Mucosa of rectum (tissue), 2 donors: ENCODE measurements around the gene NAALADL2.

Experiments used
- H3K27ac ChIP-seq, 2 donors: one replicate each; pipeline ENCODE4 v1.7.0; 2013; ENCODE audit warnings: inconsistent platforms in 2 of 2, low read depth in 2 of 2, low read length in 2 of 2
- H3K27me3 ChIP-seq, 2 donors: one replicate each; pipeline ENCODE4 v1.7.0; 2013; ENCODE audit warnings: low read length in 2 of 2; ENCODE audit not compliant: control insufficient read depth in 2 of 2, insufficient read depth in 2 of 2
- H3K36me3 ChIP-seq, 2 donors: one replicate each; pipeline ENCODE4 v1.7.0; 2013; ENCODE audit warnings: low read length in 2 of 2; ENCODE audit not compliant: control insufficient read depth in 2 of 2, insufficient read depth in 2 of 2
- H3K4me1 ChIP-seq, 2 donors: one replicate each; pipeline ENCODE4 v1.7.0; 2013; ENCODE audit warnings: low read length in 2 of 2, mild to moderate bottlenecking in 1 of 2; ENCODE audit not compliant: control insufficient read depth in 2 of 2, insufficient read depth in 2 of 2
- H3K4me3 ChIP-seq, 2 donors: one replicate each; pipeline ENCODE4 v1.7.0; 2013; ENCODE audit warnings: low read length in 2 of 2
- H3K9ac ChIP-seq, 2 donors: one replicate each; pipeline ENCODE4 v1.7.0; 2013; ENCODE audit warnings: low read length in 2 of 2, low read depth in 1 of 2, mild to moderate bottlenecking in 1 of 2
- H3K9me3 ChIP-seq, 2 donors: one replicate each; pipeline ENCODE4 v1.7.0; 2013; ENCODE audit warnings: low read length in 2 of 2; ENCODE audit not compliant: control insufficient read depth in 2 of 2
- donor health status: healthy.
- donor health status: Normal muscosa, but diverticular disease.

The NAALADL2 gene

DNA sequence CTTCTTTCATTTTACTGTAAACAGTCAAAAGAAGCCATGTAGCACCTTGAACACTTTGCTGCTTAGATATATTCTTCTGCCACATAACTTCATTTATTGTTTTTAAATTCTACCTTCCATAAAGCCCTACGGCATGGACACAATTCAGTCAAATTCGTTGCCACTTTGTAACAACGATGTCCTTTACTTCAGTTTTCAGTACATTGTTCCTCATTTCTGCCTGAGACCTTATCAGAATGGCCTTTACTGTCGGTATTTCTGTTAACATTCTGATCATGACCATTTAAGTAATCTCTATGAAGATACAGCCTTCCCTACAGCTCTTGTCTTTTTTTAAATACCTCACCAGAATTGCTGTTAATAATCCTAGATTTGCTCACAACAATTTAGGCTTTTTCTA is 466.9 kb downstream of the NAALADL2 start:
- no peaks in the 10 kb centered on the region for H3K9me3 ChIP-seq
- no peaks in the 10 kb centered on the region for H3K36me3 ChIP-seq
- no peak overlapping the region for H3K4me3 ChIP-seq
- H3K9ac ChIP-seq = no peak overlapping the region
- no peaks in the 10 kb centered on the region for H3K4me1 ChIP-seq
- H3K27ac ChIP-seq = no peak overlapping the region
- H3K27me3 ChIP-seq = no peaks in the 10 kb centered on the region

DNA sequence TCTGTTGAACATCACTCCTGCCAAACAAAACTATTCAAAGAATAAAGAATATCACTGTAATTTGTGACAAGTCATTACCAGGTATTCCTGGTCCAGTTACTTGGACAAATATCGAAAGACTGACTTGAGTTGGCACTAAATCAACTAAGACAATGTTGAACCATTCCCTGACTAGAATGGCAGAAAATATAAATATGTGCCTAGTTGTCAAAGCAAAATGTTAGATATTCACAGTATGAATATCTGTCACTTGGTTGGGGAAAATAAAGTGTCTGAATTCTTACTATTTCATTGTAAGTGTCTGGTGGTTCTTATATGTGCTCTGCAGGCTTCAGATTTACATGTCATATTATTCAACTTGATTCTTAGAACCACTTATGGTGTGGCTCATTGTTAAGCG is 470.2 kb downstream of the NAALADL2 start:
- no peaks in the 10 kb centered on the region for H3K27me3 ChIP-seq
- H3K4me3 ChIP-seq = no peak overlapping the region
- no peaks in the 10 kb centered on the region for H3K9me3 ChIP-seq
- H3K9ac ChIP-seq = no peak overlapping the region
- no peaks in the 10 kb centered on the region for H3K36me3 ChIP-seq
- H3K4me1 ChIP-seq = no peaks in the 10 kb centered on the region
- no peak overlapping the region for H3K27ac ChIP-seq

DNA sequence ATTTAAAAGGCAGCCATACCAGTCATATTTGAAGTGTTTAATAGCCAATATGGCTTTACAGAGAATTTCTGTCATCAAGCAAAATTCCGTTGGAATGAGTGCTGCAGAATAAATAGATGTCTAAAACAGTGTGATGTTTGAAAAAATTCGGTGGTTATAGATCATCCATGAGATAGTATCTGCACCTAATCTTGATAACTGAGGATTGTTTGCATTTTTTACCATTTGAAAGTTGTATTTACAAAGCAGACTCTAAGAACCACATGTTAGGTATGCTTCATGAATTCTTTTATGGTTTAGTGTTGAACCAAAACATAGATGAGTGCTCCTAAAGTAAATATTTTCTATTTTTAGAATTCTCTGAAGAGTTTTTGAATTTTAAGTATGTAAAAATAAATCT is 476.1 kb downstream of the NAALADL2 start:
- H3K36me3 ChIP-seq = no peaks in the 10 kb centered on the region
- no peak overlapping the region for H3K27ac ChIP-seq
- peaks cover 0 to 3% of the 10 kb centered on the region in 2 donors for H3K4me1 ChIP-seq
- no peak overlapping the region for H3K4me3 ChIP-seq
- no peaks in the 10 kb centered on the region for H3K9me3 ChIP-seq
- no peak overlapping the region for H3K9ac ChIP-seq
- H3K27me3 ChIP-seq = no peaks in the 10 kb centered on the region

DNA sequence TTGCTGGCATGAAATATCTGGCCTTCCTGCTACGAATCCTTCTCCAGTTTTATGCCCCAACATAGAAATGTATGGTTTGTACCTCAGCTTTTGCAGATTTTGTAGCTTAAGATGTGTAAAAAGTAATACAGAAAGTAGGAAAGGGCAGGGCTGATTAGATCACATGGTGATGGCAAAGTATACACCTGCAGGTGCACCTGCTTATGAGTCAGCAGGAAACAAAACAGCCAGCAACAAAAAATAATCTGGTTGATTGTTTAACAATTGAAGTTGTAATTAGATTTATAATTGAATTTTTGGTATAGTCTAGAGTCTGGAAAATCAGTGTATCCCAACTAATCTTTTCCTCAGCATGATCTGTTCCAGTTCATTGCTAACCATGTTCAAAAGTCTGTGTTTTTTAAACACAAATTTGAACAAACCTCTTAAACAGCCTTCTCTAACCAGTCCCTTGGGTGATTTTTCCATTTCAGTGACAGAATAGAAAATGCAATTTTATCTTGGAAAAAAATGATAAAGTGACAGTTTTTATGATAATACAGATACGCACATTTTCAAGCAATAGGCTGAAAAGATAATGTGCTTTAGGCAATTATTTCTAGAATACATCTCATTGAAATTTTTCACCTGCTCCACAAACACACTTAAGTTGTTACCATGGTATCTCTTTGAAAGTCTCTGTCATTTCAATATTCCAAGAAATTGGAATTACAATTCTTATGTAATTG is 477.4 kb downstream of the NAALADL2 start:
- Histone ChIP-seq H3K27ac (no peak overlapping the region), H3K9me3 (no peaks in the 10 kb centered on the region), H3K4me3 (no peak overlapping the region), H3K27me3 (no peaks in the 10 kb centered on the region), H3K4me1 (peaks cover 0 to 3% of the 10 kb centered on the region in 2 donors), H3K9ac (no peak overlapping the region), H3K36me3 (no peaks in the 10 kb centered on the region)

DNA sequence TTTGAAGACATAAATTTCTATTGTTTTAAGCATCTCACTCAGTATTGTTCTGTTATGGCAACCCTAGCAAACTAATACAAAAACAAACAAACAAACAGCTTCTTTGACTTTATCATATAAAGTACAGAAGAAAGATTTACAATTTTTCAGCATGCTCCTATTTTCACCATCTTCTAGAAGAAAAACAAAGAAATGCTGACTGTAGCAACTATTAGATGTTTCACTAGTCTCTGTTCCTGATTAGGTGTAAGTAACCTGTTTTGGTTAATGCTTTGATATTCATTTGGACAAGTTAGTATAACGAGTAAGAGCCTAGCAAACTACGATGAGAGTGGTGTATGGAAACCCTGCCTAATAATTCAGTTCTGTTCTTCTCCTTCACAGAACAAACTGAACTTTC is 478.5 kb downstream of the NAALADL2 start:
- no peak overlapping the region for H3K4me3 ChIP-seq
- H3K9ac ChIP-seq = no peak overlapping the region
- H3K36me3 ChIP-seq = no peaks in the 10 kb centered on the region
- no peaks in the 10 kb centered on the region for H3K27me3 ChIP-seq
- H3K9me3 ChIP-seq = no peaks in the 10 kb centered on the region
- H3K27ac ChIP-seq = no peak overlapping the region
- peaks cover 0 to 3% of the 10 kb centered on the region in 2 donors for H3K4me1 ChIP-seq

DNA sequence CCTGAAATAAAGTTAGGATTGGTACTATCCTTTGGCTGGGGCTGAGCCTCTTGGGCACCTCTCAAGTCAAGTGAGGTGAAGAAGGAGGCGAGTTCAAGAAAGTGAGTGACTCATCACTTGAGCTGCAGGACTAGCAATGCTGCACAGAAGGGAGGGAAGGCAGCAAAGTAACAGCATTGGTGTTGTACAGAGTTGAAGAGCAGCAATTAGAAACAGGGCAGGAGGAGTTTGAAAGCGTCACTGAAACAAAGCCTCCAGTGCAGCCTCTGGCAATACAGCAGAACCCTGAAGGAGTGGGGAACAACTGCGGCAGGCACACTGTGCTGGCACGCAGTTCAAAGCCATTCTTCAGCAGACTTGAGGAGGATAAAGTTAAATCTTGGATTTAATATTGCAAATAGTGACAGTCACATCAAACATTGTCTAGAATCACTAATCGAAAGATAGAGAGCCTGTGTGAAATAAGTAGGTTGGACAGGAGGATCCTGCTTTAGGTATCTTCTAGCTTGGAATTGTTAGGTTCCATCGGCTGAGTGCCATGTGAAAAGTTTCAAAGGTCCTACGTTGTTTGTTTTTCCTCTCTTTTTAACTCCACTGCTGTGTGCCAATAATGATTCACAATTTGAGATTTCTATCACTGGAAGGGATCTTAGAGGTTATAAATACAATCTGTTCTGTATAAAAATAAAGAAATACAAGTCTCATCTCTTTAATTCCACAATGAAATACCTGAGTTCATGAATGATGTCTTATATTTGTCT is 479.8 kb downstream of the NAALADL2 start:
- no peaks in the 10 kb centered on the region for H3K27me3 ChIP-seq
- no peak overlapping the region for H3K9ac ChIP-seq
- no peaks in the 10 kb centered on the region for H3K9me3 ChIP-seq
- H3K36me3 ChIP-seq = no peaks in the 10 kb centered on the region
- peaks cover 0 to 3% of the 10 kb centered on the region in 2 donors for H3K4me1 ChIP-seq
- no peak overlapping the region for H3K4me3 ChIP-seq
- no peak overlapping the region for H3K27ac ChIP-seq

DNA sequence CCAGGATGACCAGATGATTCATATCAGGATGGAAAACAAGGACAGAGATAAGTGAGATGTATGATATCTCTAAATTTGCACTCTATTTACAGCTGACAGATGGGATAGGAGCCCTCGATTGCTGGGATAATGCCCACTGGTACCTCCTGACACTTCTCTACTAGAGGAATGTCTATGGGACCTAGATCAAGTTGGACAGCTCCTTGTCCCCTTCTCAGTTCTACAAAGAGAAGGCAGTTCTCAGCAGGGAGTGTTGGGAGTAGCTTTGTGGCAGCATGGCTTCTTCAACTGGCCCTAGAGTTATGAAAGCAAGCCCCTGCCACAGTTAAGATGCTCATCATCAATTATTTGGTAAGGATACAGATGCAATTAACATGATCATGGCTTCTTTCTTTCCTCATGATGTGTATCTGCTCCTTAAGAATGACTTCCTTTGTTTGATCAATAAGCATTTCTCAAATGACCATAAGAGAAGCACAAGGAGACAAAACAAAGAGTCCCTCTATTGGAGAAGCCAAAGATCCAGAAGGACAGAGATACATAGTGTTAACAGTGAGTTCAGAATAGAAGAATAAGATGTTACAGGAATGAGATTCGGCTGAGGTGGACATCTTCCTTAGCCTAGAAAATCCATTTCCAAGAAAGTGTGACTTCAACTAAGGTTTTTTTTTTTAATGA is 481.3 kb downstream of the NAALADL2 start:
- Histone ChIP-seq H3K27me3 (no peaks in the 10 kb centered on the region), H3K36me3 (no peaks in the 10 kb centered on the region), H3K9me3 (no peaks in the 10 kb centered on the region), H3K4me3 (no peak overlapping the region), H3K9ac (no peak overlapping the region), H3K27ac (no peak overlapping the region), H3K4me1 (peaks cover 0 to 3% of the 10 kb centered on the region in 2 donors)

DNA sequence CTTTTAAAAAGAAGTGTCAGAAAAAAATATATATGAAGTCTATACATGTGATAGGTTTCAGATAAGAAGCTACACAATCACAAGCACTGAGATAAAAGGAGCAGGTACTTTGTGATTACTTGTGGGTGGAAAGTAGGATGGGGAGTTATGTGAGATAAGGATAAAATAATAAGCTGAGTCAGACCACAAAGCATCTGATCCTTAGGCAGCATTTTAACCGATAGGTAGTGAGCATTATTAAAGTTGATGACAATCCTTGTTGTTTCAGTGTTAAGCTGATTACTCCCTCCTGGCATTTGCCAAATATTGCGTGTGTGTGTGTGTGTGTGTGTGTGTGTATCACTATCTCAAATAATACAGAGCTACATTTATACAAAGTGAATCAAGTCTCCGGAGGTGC is 483.1 kb downstream of the NAALADL2 start:
- no peak overlapping the region for H3K27ac ChIP-seq
- H3K4me3 ChIP-seq = no peak overlapping the region
- H3K9ac ChIP-seq = no peak overlapping the region

DNA sequence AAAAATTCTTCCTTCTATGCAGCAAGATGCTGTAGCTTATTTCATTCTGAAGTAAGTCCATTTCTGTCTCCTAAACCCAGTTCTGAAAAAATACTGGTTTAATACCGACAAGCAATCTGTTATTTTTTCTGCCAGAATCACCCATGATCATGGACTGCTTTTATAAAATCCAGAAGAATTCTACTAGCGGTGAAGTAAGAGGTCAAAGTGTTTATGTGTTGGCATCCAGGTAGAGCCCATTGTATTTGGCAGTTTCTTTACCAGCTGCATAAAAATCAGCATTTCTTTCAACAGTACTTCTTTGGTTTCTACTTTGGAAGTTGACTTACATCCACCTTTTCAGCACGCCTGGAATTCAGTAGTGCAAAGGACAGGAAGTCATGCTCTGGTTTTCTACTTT is 484.8 kb downstream of the NAALADL2 start:
- no peak overlapping the region for H3K9ac ChIP-seq
- no peak overlapping the region for H3K4me3 ChIP-seq
- H3K36me3 ChIP-seq = no peaks in the 10 kb centered on the region
- no peaks in the 10 kb centered on the region for H3K9me3 ChIP-seq
- no peaks in the 10 kb centered on the region for H3K27me3 ChIP-seq
- no peak overlapping the region for H3K27ac ChIP-seq
- H3K4me1 ChIP-seq = peaks cover 0 to 1% of the 10 kb centered on the region in 2 donors

More for the DNA sequence above, 483.1 kb downstream of the NAALADL2 start:
- Histone ChIP-seq H3K27me3 (no peaks in the 10 kb centered on the region), H3K36me3 (no peaks in the 10 kb centered on the region), H3K9me3 (no peaks in the 10 kb centered on the region), H3K4me1 (peaks cover 0 to 3% of the 10 kb centered on the region in 2 donors)
